Activated CD4-positive, alpha-beta T cell treated with anti-CD3 and anti-CD28 coated beads, Interleukin-10, Interleukin-2, amounts not matched to agents 100 ng/mL and 50 ng/mL, durations not matched to agents 16 hours and 8 hours (primary cell): ENCODE data around the gene NLN.

Experiments used
- DNase-seq: peaks from one replicate; pipeline ENCODE4 v3.0.0-alpha.2; 2020

The NLN gene

GRCh38 chr5:65811885-65812284 is 89.9 kb downstream of the NLN start:
- no peak for DNase-seq

- no peak for DNase-seq
Observed at GRCh38 chr5:65812648-65813047, 90.6 kb downstream of the NLN start.

- no peak for DNase-seq
Observed at GRCh38 chr5:65813174-65813573, 91.2 kb downstream of the NLN start.

GRCh38 chr5:65815161-65815560 is 93.2 kb downstream of the NLN start:
- no peak for DNase-seq

GRCh38 chr5:65816729-65817128 is 94.7 kb downstream of the NLN start:
- no peak for DNase-seq

GRCh38 chr5:65817931-65818330 is 95.9 kb downstream of the NLN start:
- no peak for DNase-seq

GRCh38 chr5:65818592-65818991 is 96.6 kb downstream of the NLN start:
- no peak for DNase-seq

- no peak for DNase-seq
Observed at GRCh38 chr5:65819215-65819904, 97.4 kb downstream of the NLN start.

- peak; percentile 37 for DNase-seq
Observed at GRCh38 chr5:65819905-65820240, 97.9 kb downstream of the NLN start.

- no peak for DNase-seq
Observed at GRCh38 chr5:65820373-65820772, 98.4 kb downstream of the NLN start.

GRCh38 chr5:65821966-65822365 is 100.0 kb downstream of the NLN start:
- no peak for DNase-seq

- DNase-seq: no peak
Observed at GRCh38 chr5:65822710-65823109, 100.7 kb downstream of the NLN start.

GRCh38 chr5:65823204-65823603 is 101.2 kb downstream of the NLN start:
- no peak for DNase-seq

GRCh38 chr5:65823845-65824445 is 101.9 kb downstream of the NLN start:
- DNase-seq: no peak

- peak; percentile 28 for DNase-seq
Observed at GRCh38 chr5:65825408-65826328, 103.7 kb downstream of the NLN start.

- DNase-seq: no peak
Observed at GRCh38 chr5:65828022-65828896, 106.3 kb downstream of the NLN start.

GRCh38 chr5:65830856-65831255 is 108.9 kb downstream of the NLN start:
- no peak for DNase-seq

GRCh38 chr5:65831276-65831675 is 109.3 kb downstream of the NLN start:
- no peak for DNase-seq

GRCh38 chr5:65832152-65832551 is 110.1 kb downstream of the NLN start:
- no peak for DNase-seq

- no peak for DNase-seq
Observed at GRCh38 chr5:65832603-65833228, 110.7 kb downstream of the NLN start.

- no peak for DNase-seq
Observed at GRCh38 chr5:65833780-65834179, 111.8 kb downstream of the NLN start.

GRCh38 chr5:65834306-65834705 is 112.3 kb downstream of the NLN start:
- no peak for DNase-seq
